Mesenchymal stem cell (in vitro differentiated cells and primary cell): ENCODE results near the gene MYOZ2.

Source experiments
- DNase-seq: peaks from one replicate; pipeline ENCODE4 v3.0.0-alpha.2; 2013
- H2AFZ ChIP-seq: one replicate; pipeline ENCODE4 v1.6.1; 2013; ENCODE audit warnings: low read depth, mild to moderate bottlenecking, control low read depth, inconsistent platforms, low read length, moderate library complexity
- H2AK5ac ChIP-seq: 2 replicates; pipeline ENCODE4 v1.6.1; 2013; ENCODE audit warnings: low read length, moderate library complexity, mild to moderate bottlenecking, inconsistent platforms; ENCODE audit not compliant: severe bottlenecking
- H2BK120ac ChIP-seq: one replicate; pipeline ENCODE4 v1.6.1; 2013; ENCODE audit warnings: low read depth, mild to moderate bottlenecking, inconsistent platforms, low read length, moderate library complexity
- H2BK12ac ChIP-seq, 2 experiments: one replicate each; pipeline ENCODE4 v1.6.1; 2013; ENCODE audit warnings: inconsistent platforms in 2 of 2, low read length in 2 of 2, mild to moderate bottlenecking in 2 of 2, moderate library complexity in 2 of 2, control low read depth in 1 of 2
- H2BK15ac ChIP-seq: one replicate; pipeline ENCODE4 v1.6.1; 2013; ENCODE audit warnings: mild to moderate bottlenecking, low read depth, inconsistent platforms; ENCODE audit not compliant: poor library complexity, severe bottlenecking
- H2BK5ac ChIP-seq: 2 replicates; pipeline ENCODE4 v1.6.1; 2013; ENCODE audit warnings: low read depth, mild to moderate bottlenecking, low read length, control low read depth, inconsistent platforms; ENCODE audit not compliant: poor library complexity, severe bottlenecking
- H3K14ac ChIP-seq, 2 experiments: one replicate each; pipeline ENCODE4 v1.6.1; 2013; ENCODE audit warnings: inconsistent platforms in 2 of 2, low read length in 2 of 2, control low read depth in 1 of 2, mild to moderate bottlenecking in 1 of 2, moderate library complexity in 1 of 2
- H3K18ac ChIP-seq, 2 experiments: one replicate each; pipeline ENCODE4 v1.6.1; 2013; ENCODE audit warnings: inconsistent platforms in 2 of 2, low read length in 2 of 2, control low read depth in 1 of 2, low read depth in 1 of 2, mild to moderate bottlenecking in 1 of 2
- H3K23ac ChIP-seq, 2 experiments: one replicate each; pipeline ENCODE4 v1.6.1; 2013; ENCODE audit warnings: inconsistent platforms in 2 of 2, low read length in 2 of 2, mild to moderate bottlenecking in 2 of 2, moderate library complexity in 2 of 2, control low read depth in 1 of 2
- H3K27ac ChIP-seq: 2 replicates; pipeline ENCODE4 v1.5.1; 2013; ENCODE audit warnings: mild to moderate bottlenecking, moderate library complexity, low read length, control low read depth, inconsistent platforms; ENCODE audit not compliant: poor library complexity, severe bottlenecking
- H3K27me3 ChIP-seq, 2 experiments: 2 replicates each; pipeline versions ENCODE4 v1.6.1 to v1.7.0; 2013; ENCODE audit warnings: low read length in 2 of 2, mild to moderate bottlenecking in 2 of 2, moderate library complexity in 2 of 2, control low read depth in 1 of 2, inconsistent platforms in 1 of 2; ENCODE audit not compliant: control insufficient read depth in 1 of 2, insufficient read depth in 1 of 2
- H3K36me3 ChIP-seq, 2 experiments: 2 replicates each; pipeline versions ENCODE4 v1.6.1 to v1.7.0; 2013; ENCODE audit warnings: low read length in 2 of 2, control low read depth in 1 of 2, inconsistent platforms in 1 of 2, low read depth in 1 of 2, mild to moderate bottlenecking in 1 of 2; ENCODE audit not compliant: insufficient read depth in 2 of 2, control insufficient read depth in 1 of 2
- H3K4ac ChIP-seq, 2 experiments: one replicate each; pipeline ENCODE4 v1.6.1; 2013; ENCODE audit warnings: inconsistent platforms in 2 of 2, low read length in 2 of 2, mild to moderate bottlenecking in 2 of 2, moderate library complexity in 2 of 2, control low read depth in 1 of 2, low read depth in 1 of 2
- H3K4me1 ChIP-seq: 2 replicates; pipeline ENCODE4 v1.6.1; 2013; ENCODE audit warnings: low read depth, low read length, control low read depth; ENCODE audit not compliant: control insufficient read depth, insufficient read depth
- H3K4me2 ChIP-seq: 2 replicates; pipeline ENCODE4 v1.6.1; 2013; ENCODE audit warnings: low read length, mild to moderate bottlenecking, inconsistent platforms; ENCODE audit not compliant: poor library complexity, severe bottlenecking
- H3K4me3 ChIP-seq, 2 experiments: 2 replicates each; pipeline versions ENCODE4 v1.5.1 to v1.7.0; 2013; ENCODE audit warnings: low read length in 2 of 2, mild to moderate bottlenecking in 2 of 2, control low read depth in 1 of 2, low read depth in 1 of 2; ENCODE audit not compliant: insufficient read depth in 1 of 2
- H3K79me1 ChIP-seq: replicated peaks from 2 replicates; pipeline ENCODE4 v1.6.1; 2013; ENCODE audit warnings: mild to moderate bottlenecking, control low read depth, low read length, inconsistent platforms; ENCODE audit not compliant: poor library complexity, severe bottlenecking
- H3K9ac ChIP-seq: 2 replicates; pipeline ENCODE4 v1.7.0; 2013; ENCODE audit warnings: mild to moderate bottlenecking, low read length, moderate library complexity
- H3K9me3 ChIP-seq: 2 replicates; pipeline ENCODE4 v1.7.0; 2013; ENCODE audit warnings: mild to moderate bottlenecking, low read length; ENCODE audit not compliant: control insufficient read depth
- H4K8ac ChIP-seq: one replicate; pipeline ENCODE4 v1.6.1; 2013; ENCODE audit warnings: inconsistent platforms, mild to moderate bottlenecking, low read length, moderate library complexity
- H4K91ac ChIP-seq: one replicate; pipeline ENCODE4 v1.6.1; 2013; ENCODE audit warnings: mild to moderate bottlenecking, low read length, inconsistent platforms
- WGBS: methylation state at CpG from one replicate; pipeline ENCODE4 v1.1.7; 2013; ENCODE audit warnings: mixed read lengths; 5-methylcytosine and 5-hydroxymethylcytosine counted together

Gene MYOZ2

DNA sequence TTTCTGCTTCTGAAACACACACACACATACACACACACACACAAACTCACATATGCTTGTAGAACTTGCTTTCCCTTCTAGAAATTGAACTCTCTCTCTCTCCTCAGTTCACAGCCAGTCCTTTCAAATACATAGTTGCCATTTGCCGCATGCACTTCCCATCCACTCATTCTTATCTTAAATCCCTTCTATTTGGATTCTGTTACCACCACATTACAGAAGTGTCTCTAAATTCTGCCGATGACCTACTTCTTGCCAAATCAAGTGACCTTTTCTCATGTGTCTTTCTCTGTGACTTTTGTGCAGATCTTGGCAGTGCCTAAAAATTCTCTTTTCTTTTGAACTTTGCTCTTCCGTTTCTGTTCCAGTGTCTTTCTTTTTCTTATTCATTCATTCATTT, 7.5 kb upstream of the MYOZ2 start:
- no peak overlapping the region for H2BK12ac ChIP-seq
- no peak overlapping the region for H4K91ac ChIP-seq

DNA sequence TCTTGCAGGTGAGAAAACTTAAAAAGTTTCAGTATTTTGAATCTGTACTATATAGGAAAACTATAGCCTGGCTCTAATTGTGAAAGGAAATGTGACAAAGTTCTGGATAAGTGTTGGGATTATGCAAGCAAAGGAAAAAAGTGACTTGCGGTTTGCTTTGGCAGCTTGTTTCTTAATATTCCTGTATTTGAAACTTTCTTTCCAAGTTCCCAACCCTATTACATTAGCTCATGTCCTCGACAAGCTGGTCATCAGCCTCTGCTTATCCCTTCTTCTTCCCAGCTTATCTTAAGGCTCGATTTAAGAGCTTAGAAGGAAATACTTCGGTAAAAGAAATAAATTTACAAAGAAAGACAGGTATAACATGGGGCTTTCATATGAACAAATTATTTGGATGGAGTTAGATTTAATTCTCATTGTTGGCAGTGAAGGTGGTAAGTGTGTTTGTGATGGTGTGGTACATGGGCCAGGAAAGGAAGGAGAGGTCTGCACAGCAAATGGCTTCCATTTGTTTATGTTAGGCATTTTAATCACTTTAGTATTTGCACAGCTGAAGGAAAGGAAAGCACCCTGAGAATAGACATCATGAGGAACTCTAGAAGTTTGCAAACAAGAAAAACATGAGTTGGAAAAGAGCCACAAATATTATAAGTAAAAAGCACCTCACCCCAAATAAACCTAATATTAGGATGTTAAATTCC, 5.1 kb upstream of the MYOZ2 start:
- Histone ChIP-seq H2AK5ac (no peak overlapping the region), H3K14ac (no peak overlapping the region), H3K4me1 (no peaks in the 10 kb centered on the region), H4K91ac (no peak overlapping the region), H3K23ac (no peak overlapping the region), H4K8ac (no peak overlapping the region), H3K4me3 (no peak overlapping the region), H2BK5ac (no peak overlapping the region), H3K4me2 (no peak overlapping the region), H3K27me3 (no peaks in the 10 kb centered on the region), H2AFZ (no peak overlapping the region), H2BK15ac (no peak overlapping the region), H2BK12ac (no peak overlapping the region), H3K9me3 (no peaks in the 10 kb centered on the region), H3K27ac (no peak overlapping the region), H3K9ac (peak overlapping the region; percentile 88), H3K36me3 (no peaks in the 10 kb centered on the region), H3K18ac (no peak overlapping the region), H2BK120ac (peak overlapping the region; percentile 34), H3K79me1 (no peaks in the 10 kb centered on the region), H3K4ac (peak overlapping the region in 1 of 2 experiments; percentile 67)
- WGBS: 96% methylated on average over 4 of the region's 4 CpGs
- peak; percentile 40 for DNase-seq

More for the DNA sequence above, 7.5 kb upstream of the MYOZ2 start:
- H2BK120ac ChIP-seq: no peak overlapping the region
- no peaks in the 10 kb centered on the region for H3K9me3 ChIP-seq
- WGBS: over 99% methylated on average over 3 of the region's 3 CpGs
- H3K18ac ChIP-seq: no peak overlapping the region
- H3K4me3 ChIP-seq: no peak overlapping the region
- H2AK5ac ChIP-seq: no peak overlapping the region
- H3K4me2 ChIP-seq: no peak overlapping the region
- no peak overlapping the region for H4K8ac ChIP-seq
- no peak overlapping the region for H3K9ac ChIP-seq
- H3K79me1 ChIP-seq: no peaks in the 10 kb centered on the region
- no peaks in the 10 kb centered on the region for H3K36me3 ChIP-seq
- H2BK5ac ChIP-seq: no peak overlapping the region
- H3K27me3 ChIP-seq: no peaks in the 10 kb centered on the region
- no peak overlapping the region for H3K14ac ChIP-seq
- no peak overlapping the region for H3K27ac ChIP-seq
- H2AFZ ChIP-seq: no peak overlapping the region
- no peak for DNase-seq
- no peak overlapping the region for H3K23ac ChIP-seq
- no peak overlapping the region for H3K4ac ChIP-seq
- no peaks in the 10 kb centered on the region for H3K4me1 ChIP-seq
- no peak overlapping the region for H2BK15ac ChIP-seq

DNA sequence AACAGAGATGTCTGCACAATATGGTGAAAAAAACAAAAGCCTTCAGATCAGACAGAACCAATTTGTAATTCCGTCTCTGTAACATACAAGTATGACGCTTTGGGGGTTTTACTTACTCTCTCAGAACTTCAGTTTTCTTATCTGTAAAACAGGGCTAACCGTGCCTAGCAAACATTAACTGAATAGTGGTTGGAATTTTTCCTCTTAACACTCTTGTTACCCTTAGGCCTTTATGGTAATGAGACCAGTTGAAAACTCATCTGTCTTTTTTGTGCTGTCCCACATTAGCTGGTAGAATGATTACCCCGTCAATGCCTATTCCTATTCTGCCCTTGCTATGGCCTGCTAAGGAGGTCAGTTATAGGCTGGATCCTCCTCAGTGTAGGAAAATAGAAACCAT, 4.5 kb upstream of the MYOZ2 start:
- 96% methylated on average over 4 of the region's 4 CpGs for WGBS
- DNase-seq: no peak

DNA sequence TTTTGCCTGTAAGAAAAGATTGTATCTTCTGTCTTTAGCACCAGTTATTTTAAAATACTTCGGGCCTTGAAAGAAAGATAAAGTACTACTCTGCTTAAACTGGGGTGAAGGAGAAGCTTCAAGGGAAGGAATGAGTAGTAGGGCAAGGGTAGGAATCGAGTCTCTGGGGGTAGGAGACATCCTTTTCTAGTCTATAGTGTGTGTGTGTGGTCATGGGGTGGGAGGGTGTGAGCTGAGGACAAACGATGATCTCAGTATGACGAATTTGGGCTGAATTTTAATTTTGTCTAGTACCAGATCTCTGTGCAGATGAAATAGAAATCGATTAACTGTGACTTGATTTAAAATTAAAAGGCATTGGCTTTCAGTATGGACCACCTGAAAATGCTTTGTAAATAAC, 3.3 kb upstream of the MYOZ2 start:
- H3K4me2 ChIP-seq: no peak overlapping the region
- no peak overlapping the region for H3K23ac ChIP-seq
- 94% methylated on average over 5 of the region's 5 CpGs for WGBS
- no peak overlapping the region for H3K27ac ChIP-seq
- no peak overlapping the region for H4K91ac ChIP-seq
- no peaks in the 10 kb centered on the region for H3K36me3 ChIP-seq
- H3K18ac ChIP-seq: no peak overlapping the region
- no peak for DNase-seq
- H3K27me3 ChIP-seq: no peaks in the 10 kb centered on the region
- no peak overlapping the region for H2AK5ac ChIP-seq
- no peak overlapping the region for H2BK15ac ChIP-seq
- H2BK5ac ChIP-seq: no peak overlapping the region
- H2BK12ac ChIP-seq: no peak overlapping the region
- no peaks in the 10 kb centered on the region for H3K79me1 ChIP-seq
- H3K14ac ChIP-seq: no peak overlapping the region
- no peak overlapping the region for H2AFZ ChIP-seq
- no peak overlapping the region for H2BK120ac ChIP-seq
- H3K9me3 ChIP-seq: no peaks in the 10 kb centered on the region
- H3K4ac ChIP-seq: no peak overlapping the region
- H3K4me1 ChIP-seq: no peaks in the 10 kb centered on the region
- H4K8ac ChIP-seq: no peak overlapping the region
- peak overlapping the region in 1 of 2 experiments; percentile 32 for H3K4me3 ChIP-seq
- H3K9ac ChIP-seq: peak overlapping the region; percentile 88

More for the DNA sequence above, 4.5 kb upstream of the MYOZ2 start:
- H3K4me1 ChIP-seq: no peaks in the 10 kb centered on the region
- H3K23ac ChIP-seq: no peak overlapping the region
- no peak overlapping the region for H3K14ac ChIP-seq
- no peak overlapping the region for H3K4me2 ChIP-seq
- no peaks in the 10 kb centered on the region for H3K79me1 ChIP-seq
- H3K4ac ChIP-seq: no peak overlapping the region
- H2BK15ac ChIP-seq: no peak overlapping the region
- H3K36me3 ChIP-seq: no peaks in the 10 kb centered on the region
- no peak overlapping the region for H2BK120ac ChIP-seq
- H3K9me3 ChIP-seq: no peaks in the 10 kb centered on the region
- no peak overlapping the region for H3K4me3 ChIP-seq
- no peak overlapping the region for H3K18ac ChIP-seq
- no peak overlapping the region for H2AK5ac ChIP-seq
- H3K27me3 ChIP-seq: no peaks in the 10 kb centered on the region
- no peak overlapping the region for H2AFZ ChIP-seq
- no peak overlapping the region for H2BK12ac ChIP-seq
- no peak overlapping the region for H2BK5ac ChIP-seq
- peak overlapping the region; percentile 88 for H3K9ac ChIP-seq
- no peak overlapping the region for H4K8ac ChIP-seq
- no peak overlapping the region for H3K27ac ChIP-seq
- no peak overlapping the region for H4K91ac ChIP-seq
